SW 1271 (cell line): Measurements from ENCODE around the gene ZFPM1.
"Not testable (repeated sequence)": the region's sequence is repeated elsewhere in the genome, so short reads cannot be mapped to it uniquely, and the experiment has no call there.

Source experiments
- DNase-seq, 2 experiments: peaks; one replicate each; lab custom pipeline; 2025; lab: John Stamatoyannopoulos, UW

Gene ZFPM1

GRCh38 chr16:88511906-88512305 is 58.8 kb downstream of the ZFPM1 start:
- no peak for DNase-seq

GRCh38 chr16:88512728-88513696 is 59.9 kb downstream of the ZFPM1 start:
- no peak for DNase-seq

DNA sequence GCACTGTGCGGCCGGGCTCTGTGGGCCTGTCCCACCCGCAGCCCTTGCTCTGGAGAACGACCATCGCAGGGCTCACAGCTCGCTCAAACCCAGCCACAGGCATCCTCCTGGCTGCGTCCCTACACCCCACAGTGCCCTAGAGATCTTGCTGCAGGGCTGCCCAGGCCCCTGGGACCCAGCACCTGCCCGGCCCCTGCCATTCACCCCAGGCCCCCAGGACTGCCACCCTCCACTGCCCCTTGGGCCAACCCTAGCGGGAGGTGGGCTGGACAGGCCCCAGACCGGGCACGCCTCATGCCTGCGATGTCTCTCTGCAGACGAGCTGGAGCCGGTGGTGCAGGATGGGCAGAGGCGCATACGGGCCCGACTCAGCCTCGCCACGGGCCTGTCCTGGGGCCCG is 61.0 kb downstream of the ZFPM1 start:
- DNase-seq: no peak

DNA sequence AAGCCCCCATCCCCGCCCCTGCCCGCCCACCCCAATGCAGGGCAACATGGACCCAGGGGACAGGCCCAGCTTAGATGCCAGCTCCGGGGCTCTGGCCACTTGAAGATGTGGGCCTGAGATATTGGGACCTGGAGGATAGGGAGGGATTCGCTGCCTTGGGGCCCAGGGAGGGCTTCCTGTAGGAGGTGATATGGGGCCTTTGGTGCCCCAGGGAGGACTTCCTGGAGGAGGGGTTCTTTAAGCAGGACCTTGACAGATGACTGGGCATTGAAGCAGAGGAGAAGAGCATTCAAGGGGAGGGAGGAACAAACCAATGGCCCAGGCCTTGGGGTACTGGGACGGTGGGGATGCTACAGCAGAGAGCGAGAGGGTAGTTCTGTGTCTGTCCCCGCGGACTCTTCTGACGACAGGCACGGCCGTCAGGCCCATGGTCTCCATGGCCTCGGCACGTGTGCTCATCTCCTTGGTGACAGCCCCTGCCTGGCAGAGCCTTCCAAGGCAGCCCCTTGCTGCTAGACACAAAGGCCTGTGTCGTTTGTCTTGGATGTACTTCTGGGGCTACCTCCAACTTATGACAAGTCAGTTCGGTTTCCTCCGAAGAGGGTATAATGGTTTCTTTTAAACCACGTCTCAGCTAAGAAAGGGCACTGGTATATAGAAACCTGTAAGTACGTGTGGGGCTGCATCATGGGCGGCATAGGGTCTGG is 61.6 kb downstream of the ZFPM1 start:
- no peak for DNase-seq

- no peak for DNase-seq
Measured at GRCh38 chr16:88515371-88515770, 62.3 kb downstream of the ZFPM1 start.

GRCh38 chr16:88515925-88516594 is 63.0 kb downstream of the ZFPM1 start:
- no peak for DNase-seq

GRCh38 chr16:88516601-88517061 is 63.6 kb downstream of the ZFPM1 start:
- DNase-seq: no peak

GRCh38 chr16:88517208-88517774 is 64.2 kb downstream of the ZFPM1 start:
- not testable (repeated sequence) for DNase-seq

DNA sequence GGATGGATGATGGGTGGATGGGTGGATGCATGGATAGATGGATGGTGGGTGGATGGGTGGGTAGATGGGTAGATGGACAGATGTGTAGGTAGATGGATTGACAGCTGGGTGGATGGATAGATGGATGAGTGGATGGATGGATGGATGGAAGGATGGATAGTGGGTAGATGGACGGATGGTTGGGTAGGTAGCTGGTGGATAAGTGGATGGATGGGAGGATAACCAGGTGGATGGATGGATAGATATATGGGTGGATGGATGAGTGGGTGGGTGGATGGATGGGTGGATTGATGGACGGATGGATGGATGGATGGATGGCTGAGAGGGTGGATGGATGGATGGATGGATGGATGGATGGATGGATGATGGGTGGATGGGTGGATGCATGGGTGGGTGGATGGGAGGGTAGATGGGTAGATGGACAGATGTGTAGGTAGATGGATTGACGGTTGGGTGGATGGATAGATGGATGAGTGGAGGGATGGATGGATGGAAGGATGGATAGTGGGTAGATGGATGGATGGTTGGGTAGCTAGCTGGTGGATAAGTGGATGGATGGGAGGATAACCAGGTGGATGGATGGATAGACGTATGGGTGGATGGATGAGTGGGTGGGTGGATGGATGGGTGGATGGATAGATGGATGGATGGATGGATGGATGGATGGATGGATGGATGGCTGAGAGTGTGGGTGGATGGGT is 65.5 kb downstream of the ZFPM1 start:
- not testable (repeated sequence) for DNase-seq

GRCh38 chr16:88519240-88519639 is 66.2 kb downstream of the ZFPM1 start:
- no peak for DNase-seq

GRCh38 chr16:88519938-88520653 is 67.0 kb downstream of the ZFPM1 start:
- DNase-seq: no peak

- no peak for DNase-seq
Measured at GRCh38 chr16:88521674-88522073, 68.6 kb downstream of the ZFPM1 start.

DNA sequence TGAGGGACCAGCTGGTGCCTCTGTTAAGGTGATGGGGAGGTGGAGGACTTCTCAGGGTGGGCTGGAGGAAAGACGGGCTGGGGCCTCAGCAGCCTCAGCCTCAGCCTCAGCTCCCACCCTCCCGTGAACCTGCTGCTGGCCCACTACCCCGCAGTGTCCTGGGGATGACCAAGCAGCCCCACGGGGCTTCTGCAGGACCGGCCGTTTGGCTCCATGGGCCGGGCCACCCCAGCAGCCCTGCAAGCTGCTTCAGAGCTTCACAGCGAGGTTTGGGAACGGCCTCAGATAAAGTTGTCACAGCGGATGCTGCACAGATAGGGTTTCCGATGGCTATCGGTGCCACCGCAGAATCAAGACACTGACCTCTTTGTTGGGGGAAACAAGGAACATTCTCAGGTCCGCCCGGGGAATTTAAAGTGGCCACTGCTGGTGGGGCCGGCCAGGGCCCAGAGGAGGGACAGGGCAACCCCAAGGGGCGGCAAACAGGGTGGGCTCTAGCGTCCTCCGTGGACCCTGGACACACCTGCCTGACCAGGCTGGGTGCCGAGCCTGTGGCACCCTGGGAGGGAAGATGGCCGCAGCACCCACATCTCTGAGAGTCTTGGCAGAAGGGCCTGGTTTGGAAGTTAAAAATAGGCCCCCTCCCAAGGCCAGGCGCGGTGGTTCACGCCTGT is 69.3 kb downstream of the ZFPM1 start:
- DNase-seq: no peak

GRCh38 chr16:88523309-88524161 is 70.5 kb downstream of the ZFPM1 start:
- DNase-seq: no peak

DNA sequence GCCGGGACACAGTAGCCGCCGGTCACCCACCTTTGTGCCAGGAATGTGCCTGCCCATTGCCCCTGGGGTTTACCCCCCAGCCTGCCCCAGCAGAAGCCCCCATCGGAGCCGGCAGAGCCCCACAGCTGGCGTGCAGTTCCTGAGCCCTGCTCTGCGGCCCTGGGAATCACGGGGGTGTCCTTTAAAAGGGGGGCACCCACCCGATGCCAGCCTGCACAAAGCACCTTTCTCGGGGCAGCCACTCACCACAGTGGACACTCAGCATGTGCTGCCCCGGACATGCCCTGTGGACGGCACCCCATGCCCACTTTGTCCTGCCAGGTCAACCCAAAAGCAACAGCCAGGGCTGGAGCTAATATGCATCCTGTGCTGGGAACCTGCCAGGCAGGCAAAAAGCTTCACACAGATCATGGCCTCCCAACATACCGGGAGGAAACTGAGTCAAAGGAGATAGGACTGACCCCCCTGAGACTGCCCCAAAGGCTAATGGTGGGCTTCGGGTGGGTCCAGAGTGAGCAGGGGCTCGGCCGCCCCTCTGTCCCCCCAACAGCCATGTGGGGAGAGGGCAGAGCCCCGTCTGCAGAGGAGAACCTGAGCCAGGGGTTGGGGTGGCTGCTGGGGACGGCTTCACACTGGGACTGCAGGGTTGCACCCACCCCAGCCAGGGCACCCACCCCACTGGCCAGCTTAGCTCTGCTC is 71.3 kb downstream of the ZFPM1 start:
- no peak for DNase-seq

- no peak for DNase-seq
Measured at GRCh38 chr16:88524973-88525662, 72.0 kb downstream of the ZFPM1 start.

- no peak for DNase-seq
Measured at GRCh38 chr16:88525663-88525990, 72.5 kb downstream of the ZFPM1 start.
